HG03175 (cell line): ENCODE measurements around the gene SIPA1L3.
"Not testable (repeated sequence)": the region's sequence is repeated elsewhere in the genome, so short reads cannot be mapped to it uniquely, and the experiment has no call there.

ENCODE experiments used
- ATAC-seq: cut with Tn5 transposase; IDR thresholded peaks from one replicate; pipeline ENCODE4 v1.9.1; 2021; ENCODE audit warnings: mild to moderate bottlenecking, moderate library complexity; ENCODE audit not compliant: unreplicated experiment

SIPA1L3 gene

GRCh38 chr19:38060331-38060730, 153.3 kb downstream of the SIPA1L3 start:
- ATAC-seq = no peak

- ATAC-seq = no peak
Measured at GRCh38 chr19:38061294-38061693, 154.3 kb downstream of the SIPA1L3 start.

- no peak for ATAC-seq
Measured at GRCh38 chr19:38062959-38063761, 156.2 kb downstream of the SIPA1L3 start.

GRCh38 chr19:38063928-38064327, 156.9 kb downstream of the SIPA1L3 start:
- no peak for ATAC-seq

GRCh38 chr19:38064661-38065425, 157.8 kb downstream of the SIPA1L3 start:
- ATAC-seq = no peak

- ATAC-seq = not testable (repeated sequence)
Measured at GRCh38 chr19:38065775-38066174, 158.8 kb downstream of the SIPA1L3 start.

- no peak for ATAC-seq
Measured at GRCh38 chr19:38068826-38069225, 161.8 kb downstream of the SIPA1L3 start.

GRCh38 chr19:38070573-38070972, 163.6 kb downstream of the SIPA1L3 start:
- no peak for ATAC-seq

GRCh38 chr19:38071054-38071453, 164.0 kb downstream of the SIPA1L3 start:
- not testable (repeated sequence) for ATAC-seq

GRCh38 chr19:38071647-38072046, 164.6 kb downstream of the SIPA1L3 start:
- ATAC-seq = no peak

- no peak for ATAC-seq
Measured at GRCh38 chr19:38072776-38073750, 166.1 kb downstream of the SIPA1L3 start.

GRCh38 chr19:38073841-38074685, 167.1 kb downstream of the SIPA1L3 start:
- no peak for ATAC-seq

- ATAC-seq = no peak
Measured at GRCh38 chr19:38076337-38076736, 169.3 kb downstream of the SIPA1L3 start.

GRCh38 chr19:38078302-38078930, 171.4 kb downstream of the SIPA1L3 start:
- no peak for ATAC-seq

GRCh38 chr19:38079926-38080380, 172.9 kb downstream of the SIPA1L3 start:
- peak; percentile 71 for ATAC-seq

GRCh38 chr19:38081547-38082255, 174.7 kb downstream of the SIPA1L3 start:
- no peak for ATAC-seq

- no peak for ATAC-seq
Measured at GRCh38 chr19:38082256-38083118, 175.5 kb downstream of the SIPA1L3 start.

GRCh38 chr19:38084196-38084595, 177.2 kb downstream of the SIPA1L3 start:
- ATAC-seq = no peak
